ENCODE data around the gene PACS1.

Gene PACS1

DNA sequence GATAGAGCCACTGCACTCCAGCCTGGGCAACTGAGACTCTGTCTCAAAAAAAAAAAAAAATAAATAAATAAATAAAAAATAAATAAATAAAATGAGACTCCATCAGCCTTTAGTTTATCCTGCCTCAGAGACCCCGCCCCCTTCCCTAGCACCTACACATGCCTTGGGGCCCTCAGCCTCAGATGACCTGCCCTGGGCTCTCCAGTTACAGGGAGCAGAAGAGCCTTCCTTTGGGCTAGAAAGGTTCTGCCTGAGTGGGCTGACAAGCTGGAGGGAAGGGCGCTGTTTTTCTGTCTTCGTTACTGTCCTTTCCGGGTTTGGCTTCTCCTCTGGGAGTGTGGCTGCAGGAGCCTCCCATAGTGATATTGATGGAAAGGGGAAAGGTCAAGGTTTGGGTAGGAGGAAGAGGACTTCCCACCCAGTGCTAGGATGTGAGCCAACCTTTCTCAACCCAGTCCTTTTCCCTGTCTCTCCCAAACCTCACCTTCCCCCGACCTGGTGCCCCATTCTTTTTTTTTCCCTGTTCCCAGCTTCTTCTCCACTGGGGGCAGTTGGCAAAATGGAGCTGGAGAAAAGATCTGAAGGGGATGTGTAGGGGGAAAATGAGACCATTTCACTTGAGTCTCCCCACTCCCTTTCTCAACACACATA, 19.4 kb upstream of the PACS1 start:
- no peak for DNase-seq

DNA sequence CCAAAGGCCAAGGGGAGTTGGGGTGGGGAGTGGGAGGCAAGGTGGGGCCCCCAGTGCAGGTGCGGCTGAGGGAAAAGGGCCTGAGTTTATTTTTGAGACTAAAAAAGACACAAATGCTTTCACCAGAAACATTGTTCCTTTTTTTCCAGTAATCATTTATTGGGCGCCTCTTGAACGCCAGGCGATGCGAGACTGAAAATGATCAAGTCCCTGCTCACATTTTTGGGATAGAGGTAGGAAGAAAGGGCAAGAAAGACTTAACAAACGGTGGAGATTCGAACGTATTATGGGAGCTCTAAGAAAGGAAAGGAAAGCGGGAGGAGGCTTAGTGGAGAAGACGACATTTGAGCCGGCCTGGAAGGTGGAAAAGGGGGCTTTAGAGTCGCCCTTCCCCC, 18.7 kb upstream of the PACS1 start:
- no peak for DNase-seq

DNA sequence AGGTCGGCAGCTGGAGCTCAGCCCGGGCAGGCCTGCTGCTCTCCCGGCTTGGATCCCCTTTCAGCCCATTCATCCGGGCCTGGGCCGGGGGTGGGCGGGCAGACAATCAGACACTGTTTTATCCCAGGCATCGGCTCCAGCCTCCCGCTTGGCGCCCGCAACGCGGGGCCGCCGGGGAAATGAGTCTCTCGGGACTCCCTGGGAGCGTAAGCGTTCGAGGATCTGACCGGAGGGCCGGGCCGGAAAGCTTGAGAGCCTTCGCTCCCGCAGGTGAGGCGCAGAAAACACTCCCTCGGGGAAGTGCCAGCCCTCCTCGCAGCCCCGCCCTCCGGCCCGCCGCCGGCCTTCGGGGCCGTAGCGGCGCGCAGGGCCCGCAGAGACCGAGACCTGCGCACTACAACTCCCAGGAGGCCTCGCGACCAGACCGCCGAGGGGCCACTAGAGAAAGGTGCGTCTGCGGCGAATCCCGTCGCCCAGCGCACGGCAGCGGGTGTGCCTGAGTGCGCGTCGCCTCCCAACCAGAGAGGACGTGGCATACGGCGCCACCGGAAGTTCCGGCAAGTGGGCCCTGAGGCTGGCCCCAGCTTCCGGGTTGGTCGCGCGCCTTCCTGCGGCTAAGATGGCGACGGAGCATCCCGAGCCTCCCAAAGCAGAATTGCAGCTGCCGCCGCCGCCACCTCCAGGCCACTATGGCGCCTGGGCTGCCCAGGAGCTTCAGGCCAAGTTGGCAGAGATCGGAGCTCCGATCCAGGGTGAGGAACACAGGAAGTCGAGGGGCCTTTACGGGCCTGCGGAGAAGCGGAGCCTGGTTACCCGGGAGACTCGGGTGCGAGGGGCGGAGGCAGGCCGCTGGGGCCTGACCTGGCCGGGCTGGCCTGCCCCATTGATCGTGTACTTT, 18.1 kb upstream of the PACS1 start, which contains the start of gene SF3B2:
Gene SF3B2 (plus strand): TSS at position 599 of the 898 bp plus-strand sequence. CDS start 21 bp downstream, at position 620.
- peak; percentile 99 for DNase-seq

DNA sequence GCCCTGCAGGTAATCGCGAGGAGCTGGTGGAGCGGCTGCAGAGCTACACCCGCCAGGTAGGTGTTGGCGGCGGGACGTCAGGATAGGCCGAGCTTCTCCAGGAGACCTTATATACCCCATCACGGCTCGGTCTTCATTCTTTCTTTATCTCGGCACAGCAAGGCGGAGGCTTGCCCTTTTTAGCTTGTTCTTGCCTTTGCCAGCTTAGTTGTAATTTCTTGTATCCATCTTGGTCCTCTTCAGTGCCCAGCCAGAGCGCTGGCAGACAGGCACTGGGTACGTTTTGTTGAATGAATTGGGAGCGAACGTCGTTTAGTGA, 17.4 kb upstream of the PACS1 start:
- DNase-seq: no peak

DNA sequence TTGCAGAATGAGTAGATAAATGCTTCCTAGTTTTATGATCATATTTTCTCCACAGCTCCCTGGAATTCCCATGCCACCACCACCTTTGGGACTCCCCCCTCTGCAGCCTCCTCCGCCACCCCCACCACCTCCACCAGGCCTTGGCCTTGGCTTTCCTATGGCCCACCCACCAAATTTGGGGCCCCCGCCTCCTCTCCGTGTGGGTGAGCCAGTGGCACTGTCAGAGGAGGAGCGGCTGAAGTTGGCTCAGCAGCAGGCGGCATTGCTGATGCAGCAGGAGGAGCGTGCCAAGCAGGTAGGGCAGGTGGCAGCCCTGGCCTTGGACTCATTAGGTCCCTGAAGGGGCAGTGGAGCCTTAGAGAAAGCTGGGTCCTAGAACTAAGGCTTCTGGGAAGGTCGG, 15.1 kb upstream of the PACS1 start:
- no peak for DNase-seq

DNA sequence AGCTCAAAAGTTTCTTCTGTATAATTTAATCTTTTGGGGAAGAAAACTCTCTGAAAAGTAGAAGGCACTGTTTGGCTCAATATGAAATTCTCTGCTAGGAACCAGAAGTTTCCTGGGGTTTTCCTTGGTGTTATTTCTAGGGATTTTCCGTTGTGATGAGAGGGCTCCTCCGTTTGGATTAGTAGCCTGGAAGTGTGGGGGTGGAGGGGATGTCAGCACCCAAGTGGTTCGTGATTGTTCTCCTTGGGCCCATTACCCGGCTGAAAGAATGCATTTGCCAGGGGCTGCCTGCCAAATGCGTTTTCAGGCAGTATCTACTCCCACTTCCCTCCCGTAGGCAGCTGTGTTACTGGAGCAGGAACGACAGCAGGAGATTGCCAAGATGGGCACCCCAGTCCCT, 13.6 kb upstream of the PACS1 start:
- no peak for DNase-seq

DNA sequence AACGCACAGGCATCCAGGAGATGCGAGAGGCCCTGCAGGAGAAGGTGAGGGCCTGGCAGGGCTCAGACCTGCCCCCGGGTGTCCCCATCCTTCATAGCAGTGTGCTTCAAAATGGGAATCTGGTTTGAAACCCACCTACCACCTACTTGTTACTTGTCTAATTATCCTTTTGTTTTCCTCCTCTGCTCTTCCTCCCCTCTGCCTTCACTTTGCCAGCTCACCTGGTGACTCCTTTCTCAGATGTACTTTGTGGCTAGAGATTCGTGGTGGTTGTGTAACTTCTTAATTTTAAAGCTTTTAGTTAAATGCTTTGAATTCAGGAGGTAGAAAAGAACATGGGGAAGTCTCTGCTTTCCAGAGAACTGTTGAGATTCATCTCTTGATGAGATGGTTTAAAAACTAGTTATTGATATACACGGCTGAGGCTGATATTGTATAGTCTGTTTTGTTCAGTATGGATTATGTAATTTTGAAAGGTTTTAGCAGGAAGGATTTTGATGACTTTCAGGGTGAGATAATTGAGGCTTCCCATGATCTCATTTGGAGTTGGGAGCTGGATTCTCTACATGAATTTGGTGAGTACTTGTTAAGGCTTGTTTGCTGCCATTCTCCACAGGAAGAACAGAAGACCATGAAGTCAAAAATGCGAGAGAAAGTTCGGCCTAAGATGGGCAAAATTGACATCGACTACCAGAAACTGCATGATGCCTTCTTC, 9.9 kb upstream of the PACS1 start:
- no peak for DNase-seq

DNA sequence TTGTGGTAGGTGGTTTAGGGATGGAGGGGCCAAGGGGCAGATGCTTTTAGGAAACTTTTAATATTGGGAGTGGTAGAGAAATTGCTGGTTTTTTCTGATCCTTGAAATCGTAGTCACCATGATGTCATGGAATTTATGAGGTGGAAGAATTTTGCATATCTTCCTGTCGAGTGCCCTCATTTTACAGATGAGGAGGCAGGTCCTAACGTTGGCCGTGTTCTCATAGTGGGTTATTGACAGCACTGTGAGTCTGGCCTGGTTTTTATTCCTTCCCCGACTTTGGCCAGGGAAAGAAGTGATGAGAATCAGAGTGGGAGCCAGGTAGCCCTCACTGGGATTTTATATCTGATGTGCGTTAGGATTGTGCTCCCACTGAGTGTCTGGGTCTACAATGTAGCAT, 8.8 kb upstream of the PACS1 start:
- no peak for DNase-seq

DNA sequence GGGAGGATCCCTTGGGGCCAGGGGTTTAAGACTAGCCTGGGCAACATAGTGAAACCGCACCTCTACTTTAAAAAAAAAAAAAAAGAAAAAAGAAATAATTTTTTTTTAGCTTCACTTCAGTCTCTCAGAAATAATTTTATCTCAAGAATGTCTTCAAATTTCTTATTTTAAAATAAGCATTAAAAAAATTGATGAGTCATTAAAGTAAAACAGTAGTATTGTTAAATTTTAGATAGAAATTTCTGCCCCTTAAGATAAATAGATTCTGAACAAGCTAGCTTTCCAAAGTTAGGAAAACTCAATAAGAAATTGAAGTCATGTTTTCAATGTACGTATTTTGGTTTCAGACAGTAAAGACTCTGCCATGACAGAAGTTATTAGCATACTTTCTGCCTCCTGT, 7.7 kb upstream of the PACS1 start:
- no peak for DNase-seq

DNA sequence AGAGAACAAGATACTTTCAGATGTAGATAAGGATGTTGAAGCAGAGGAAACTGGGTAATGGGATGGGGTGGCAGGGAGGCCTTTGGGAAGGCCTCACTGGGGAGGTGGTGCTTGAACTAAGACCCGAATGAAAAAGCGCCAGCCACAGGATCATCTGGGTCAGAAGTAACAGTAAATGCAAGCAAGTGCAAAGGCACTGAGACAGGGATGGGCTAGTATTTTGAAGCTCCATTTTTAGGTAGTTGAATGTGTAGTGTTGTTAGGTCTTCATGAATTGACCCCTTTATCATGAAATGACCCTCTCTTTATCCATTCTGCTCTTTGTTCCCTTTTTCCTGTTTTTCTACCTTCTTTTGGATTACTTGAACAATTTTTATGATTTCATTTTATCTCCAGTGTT, 6.2 kb upstream of the PACS1 start:
- no peak for DNase-seq

DNA sequence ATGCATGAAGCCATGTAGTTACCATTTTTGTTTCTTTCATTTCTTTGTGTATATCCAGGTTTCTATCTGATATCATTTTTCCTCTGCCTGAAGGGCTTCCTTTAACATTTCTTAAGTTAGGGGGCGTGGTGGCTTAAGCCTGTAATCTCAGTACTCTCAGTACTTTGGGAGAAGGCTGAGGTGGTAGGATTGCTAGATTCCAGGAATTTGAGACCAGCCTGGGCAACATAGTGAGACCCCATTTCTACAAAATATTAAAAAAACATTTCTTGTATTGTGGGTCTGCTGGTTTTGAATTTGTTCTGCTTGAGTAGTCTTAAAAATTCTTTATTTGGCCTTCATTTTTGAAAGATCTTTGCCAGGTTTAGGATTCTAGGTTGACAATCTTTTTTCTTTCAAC, 5.5 kb upstream of the PACS1 start:
- DNase-seq: no peak

DNA sequence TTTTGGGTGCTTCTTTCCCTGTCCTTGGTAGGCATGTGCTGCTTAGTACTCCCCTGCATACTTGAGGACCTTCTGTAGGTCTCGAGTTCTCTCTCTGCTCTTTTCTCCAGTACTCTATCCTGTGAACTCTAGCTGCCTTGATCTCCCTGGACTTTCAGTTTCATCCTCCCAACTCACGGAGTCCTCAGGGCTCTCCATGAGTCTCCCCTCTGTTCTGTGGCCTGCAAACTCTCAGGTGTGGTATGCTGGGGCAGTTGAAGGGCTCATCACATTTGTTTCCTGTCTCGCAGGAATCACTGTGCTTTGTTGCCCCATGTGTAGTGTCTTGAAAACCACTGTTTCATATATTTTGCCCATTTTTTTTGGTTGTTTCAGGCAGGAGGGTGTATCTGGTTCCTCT, 3.3 kb upstream of the PACS1 start:
- DNase-seq: no peak

DNA sequence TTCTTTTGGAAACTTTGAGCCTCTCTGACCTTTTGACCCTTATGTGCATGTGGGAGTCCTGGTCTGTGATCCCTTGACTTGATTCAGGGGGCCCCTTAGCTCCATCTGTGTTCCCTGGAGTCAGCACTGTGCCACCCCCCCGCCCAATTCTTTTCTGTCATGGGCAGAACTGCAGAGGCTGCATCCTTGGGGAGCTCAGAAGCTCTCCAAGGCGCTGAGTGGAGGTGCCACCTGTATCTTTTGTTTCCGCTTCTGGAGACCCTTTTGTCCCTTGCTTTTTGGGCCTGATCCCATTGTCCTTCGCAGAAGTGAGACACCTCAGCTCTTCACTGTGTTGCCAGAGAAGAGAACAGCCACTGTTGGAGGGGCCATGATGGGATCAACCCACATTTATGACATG, 2.4 kb upstream of the PACS1 start:
- DNase-seq: no peak

DNA sequence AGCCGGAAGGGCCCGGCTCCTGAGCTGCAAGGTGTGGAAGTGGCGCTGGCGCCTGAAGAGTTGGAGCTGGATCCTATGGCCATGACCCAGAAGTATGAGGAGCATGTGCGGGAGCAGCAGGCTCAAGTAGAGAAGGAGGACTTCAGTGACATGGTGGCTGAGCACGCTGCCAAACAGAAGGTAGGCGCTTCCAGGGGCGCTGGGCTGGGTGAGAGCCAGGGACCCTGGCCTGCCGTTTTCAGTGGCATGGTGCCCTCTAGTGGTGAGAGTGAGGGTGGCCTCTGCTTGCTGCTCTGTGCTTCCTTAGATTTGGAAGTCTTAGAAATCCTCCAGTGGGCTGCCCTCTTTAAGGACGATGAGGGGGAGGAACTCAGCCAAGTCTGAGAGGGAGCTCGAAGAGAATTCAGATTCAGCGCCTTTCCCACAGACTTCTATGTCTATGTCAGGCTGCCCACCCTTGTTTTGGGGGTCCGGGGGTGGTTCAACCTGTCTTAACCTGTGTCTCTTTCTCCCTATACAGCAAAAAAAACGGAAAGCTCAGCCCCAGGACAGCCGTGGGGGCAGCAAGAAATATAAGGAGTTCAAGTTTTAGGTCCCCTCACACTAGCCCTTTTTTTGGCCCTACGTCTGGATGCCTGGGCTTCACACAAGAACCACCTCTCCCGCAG, 1.8 kb upstream of the PACS1 start:
- DNase-seq: peak; percentile 78

DNA sequence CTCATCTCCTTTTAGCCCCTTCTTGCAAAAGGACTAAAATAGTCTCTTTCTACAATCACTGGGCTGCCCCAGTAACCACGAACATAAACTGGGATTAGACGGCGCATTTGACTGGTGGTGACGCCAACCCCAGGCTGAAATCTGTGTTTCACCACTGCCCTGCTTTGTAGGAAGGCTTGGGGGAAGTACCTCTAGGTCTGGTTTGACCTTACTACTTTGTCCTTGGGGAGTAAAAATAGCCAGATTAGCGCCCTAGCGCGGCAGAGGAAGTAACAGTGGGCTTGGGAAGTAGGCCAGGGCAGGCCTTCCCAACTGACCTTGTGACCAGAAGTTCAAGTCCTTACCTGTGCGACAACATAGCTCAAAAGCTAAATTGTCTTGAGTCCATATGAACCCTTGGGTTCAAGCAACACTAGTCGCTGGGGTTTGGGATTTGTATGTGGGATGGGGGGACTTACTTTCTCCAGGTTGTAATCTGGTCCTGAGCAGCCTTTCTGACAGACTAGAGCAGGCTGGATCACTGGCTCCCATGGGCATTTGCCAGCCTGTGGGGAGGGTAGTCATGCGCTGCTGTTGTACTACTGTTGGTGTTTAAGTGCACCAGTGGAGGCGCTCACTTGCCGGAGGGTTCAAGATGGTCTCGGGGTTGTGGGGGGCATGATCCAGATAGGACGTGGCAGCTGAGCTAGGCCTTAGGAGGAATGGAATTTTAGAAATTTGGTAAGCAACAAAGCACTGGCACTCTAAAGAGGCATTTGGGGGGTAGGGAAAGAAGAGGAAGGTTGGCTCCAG, 953 bp upstream of the PACS1 start:
- DNase-seq: peak; percentile 28

DNA sequence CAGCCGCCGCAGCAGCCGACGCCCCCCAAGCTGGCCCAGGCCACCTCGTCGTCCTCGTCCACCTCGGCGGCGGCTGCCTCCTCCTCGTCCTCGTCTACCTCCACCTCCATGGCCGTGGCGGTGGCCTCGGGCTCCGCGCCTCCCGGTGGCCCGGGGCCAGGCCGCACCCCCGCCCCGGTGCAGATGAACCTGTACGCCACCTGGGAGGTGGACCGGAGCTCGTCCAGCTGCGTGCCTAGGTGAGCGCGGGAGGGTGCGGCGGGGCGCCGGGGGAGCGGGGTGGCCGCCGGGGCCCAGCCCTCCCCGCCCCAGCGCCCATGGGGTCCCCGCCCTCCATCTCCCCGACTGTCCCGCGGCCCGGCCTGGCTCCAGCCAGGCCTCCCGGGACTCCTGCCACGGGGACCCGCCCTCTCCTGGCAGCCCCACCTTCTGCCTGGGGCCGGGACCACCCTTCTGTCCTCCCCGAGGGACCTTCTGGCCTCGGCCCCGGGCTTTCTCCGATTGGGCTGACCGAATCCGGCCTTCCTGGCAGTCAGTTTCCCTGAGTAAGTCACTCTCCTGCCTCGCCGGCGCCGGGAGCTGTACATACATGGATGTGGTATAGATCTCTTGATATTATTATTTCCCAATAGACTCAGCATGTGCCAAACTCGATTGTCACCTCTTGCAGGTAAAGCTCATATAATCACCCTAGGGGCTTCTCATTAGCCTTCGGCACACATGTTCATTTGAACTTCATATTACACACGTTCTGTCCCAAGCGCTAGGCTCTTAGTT, 720 bp downstream of the PACS1 start:
- DNase-seq: no peak

DNA sequence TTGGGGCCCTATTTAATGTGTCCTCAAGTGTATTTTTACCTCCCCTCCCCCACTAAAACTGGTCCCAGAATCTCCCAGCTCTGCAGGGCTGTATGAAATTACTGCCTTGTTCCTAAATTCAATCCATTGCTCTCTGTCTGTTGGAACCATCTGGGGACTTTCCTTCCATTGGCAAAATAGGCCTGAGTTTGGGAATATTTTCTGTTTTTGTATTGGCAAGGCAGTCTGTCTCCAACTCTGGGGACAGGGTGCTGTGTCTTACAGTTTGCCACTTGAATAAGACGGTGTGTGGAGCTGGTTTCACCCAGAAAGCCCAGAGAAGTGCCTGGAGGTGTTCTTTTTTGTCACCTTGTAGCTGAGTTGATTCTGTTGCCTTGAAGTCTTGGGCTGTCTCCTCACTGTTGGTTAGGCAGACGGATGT, 1.3 kb downstream of the PACS1 start:
- DNase-seq: no peak

DNA sequence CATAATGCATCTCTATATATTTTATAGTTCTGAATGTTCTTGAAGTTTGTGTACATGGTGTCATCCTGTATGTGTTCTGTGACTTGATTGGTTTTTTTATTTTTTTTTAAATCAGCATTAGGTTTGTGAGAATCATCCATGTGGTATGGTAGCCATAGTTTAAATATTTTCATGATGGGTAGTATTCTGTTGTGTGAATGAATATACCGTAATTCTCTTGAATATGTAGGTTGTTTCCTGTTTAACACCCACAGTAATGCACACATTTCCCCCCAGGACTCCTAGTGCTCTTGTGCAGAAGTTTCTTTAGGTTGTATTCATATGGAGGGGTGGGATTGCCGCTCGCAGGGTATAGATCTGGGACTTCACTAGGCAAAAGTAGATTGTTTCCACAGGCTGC, 2.0 kb downstream of the PACS1 start:
- DNase-seq: no peak

DNA sequence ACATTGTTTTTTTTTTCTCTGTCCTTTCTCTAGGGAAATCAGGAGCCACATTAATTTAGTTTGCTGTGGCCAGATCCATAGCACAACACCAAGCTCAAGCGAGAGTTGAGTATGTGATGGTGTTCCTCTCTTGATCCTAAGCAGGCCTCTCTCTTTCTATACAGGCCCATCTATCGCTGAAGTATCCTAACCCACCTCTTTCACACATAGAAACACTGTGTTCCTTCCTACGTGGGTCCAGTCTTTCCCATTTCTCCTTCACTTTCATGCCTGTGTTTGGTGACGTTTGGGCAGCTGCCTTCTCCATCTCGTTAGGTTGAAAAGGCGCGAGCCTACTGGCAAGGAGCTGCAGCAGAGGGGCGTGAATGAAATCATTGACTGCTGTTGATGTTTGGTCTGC, 2.4 kb downstream of the PACS1 start:
- no peak for DNase-seq

DNA sequence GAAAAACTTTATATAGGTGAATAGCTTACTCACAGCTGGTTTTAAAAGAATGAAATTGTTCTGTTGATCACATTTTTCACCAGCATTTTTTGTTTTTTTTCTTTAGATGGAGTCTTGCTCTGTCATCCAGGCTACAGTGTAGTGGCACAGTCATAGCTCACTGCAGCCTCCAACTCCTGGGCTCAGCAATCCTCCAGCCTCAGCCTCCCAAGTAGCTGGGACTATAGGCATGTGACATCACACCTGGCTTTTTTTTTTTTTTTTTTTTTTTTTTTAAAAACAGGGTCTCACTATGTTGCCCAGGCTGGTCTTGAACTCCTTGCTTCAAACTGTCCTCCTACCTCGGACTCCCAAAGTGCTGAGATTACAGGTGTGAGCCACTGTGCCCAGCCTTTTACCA, 3.6 kb downstream of the PACS1 start:
- no peak for DNase-seq

DNA sequence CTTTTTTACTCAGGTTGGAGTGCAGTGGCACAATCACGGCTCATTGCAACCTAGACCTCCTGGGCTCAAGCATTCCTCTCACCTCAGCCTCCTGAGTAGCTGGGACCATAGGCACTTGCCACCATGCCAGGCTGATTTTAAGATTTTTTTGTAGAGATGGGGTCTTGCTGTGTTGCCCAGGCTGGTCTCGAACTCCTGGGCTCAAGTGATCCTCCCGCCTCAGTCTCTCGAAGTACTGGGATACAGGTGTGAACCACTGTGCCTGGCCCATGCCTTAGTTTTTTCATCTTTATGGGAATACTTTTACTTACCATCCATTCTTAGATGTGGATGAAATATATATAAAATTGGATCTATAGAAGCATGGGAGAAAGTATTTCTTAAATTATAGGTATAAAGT, 5.2 kb downstream of the PACS1 start:
- DNase-seq: no peak

DNA sequence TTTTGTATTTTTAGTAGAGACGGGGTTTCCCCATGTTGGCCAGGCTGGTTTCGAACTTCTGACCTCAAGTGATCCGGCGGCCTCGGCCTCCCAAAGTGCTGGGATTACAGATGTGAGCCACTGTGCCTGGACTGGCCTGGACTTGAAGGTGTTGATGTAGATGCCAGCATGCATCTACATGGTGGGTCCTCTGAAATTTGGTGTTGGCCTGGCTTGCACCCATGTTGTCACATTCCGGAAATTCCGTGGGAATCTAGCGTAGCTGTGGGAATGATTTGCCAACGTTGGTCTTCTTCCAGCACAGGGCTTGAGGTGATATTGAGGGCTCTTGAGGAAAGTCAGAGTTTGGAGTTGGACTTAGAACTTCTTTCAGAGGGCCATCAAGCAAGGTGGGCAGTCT, 6.5 kb downstream of the PACS1 start:
- DNase-seq: no peak

Measured in activated CD4-positive, alpha-beta T cell treated with anti-CD3 and anti-CD28 coated beads, Interleukin-2, amount 50 U/mL, for 16 hours (primary cell).